ENCODE results near the gene VOPP1.
"Not testable (repeated sequence)": the region's sequence is repeated elsewhere in the genome, so short reads cannot be mapped to it uniquely, and the experiment has no call there.

Gene VOPP1

DNA sequence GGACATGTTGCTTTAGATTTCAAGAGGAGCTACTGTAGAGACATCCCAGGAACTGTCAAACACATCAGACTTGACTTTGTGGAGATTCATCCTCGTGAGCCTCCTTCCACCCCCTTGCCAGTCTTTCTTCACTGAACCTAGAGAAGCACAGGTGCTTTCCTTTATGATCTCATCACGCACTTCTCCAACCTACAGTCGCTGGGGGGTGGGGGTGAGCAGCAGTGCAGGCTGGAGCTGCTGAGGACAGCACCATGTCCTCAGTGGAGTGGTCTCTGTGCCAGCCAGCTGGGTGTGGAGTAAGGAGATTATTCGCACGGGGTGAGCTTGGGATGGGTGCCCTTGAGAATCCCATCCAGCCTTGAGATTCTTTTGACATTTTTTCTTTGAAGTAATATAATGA, 88.1 kb downstream of the VOPP1 start:
- no peak for DNase-seq

DNA sequence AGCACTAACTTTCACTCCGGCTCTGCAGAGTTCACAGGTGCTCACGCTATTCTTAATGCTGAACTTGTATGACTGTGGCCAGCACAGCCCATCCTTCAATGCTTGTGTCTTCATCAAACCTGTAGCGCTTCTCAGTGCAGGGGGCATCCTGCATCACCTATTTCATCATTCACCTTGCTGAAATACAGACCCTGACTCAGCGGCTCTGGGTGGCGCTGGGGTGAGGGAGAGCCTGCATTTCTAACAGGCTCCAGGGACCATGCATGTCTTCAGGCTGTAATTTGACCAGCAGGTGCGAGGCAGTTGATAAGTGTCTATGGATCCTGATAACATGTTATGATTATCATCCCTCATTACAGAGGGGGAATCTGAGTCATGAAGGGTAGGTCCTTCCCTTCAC, 89.3 kb downstream of the VOPP1 start:
- no peak for DNase-seq

DNA sequence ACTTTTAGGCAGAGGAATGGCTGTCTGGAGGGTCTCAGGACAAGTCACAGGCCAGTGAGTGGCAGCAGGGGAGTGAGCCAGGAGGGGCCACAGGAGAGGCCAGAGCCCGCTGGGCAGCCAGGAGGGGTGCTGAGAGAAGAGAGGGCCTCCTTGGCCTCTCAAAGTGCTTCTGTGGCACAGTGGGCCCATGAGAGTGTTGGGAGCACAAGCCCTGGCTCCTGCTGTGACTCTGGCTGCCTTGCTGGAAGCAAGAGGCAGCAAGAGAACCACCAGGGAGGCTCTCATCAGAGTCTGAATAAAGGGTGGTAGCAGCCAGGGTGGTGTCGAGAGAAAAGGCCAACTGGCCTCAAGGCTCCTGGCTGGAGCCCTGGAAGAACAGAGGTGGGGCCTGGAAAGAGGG, 91.1 kb downstream of the VOPP1 start:
- no peak for DNase-seq

DNA sequence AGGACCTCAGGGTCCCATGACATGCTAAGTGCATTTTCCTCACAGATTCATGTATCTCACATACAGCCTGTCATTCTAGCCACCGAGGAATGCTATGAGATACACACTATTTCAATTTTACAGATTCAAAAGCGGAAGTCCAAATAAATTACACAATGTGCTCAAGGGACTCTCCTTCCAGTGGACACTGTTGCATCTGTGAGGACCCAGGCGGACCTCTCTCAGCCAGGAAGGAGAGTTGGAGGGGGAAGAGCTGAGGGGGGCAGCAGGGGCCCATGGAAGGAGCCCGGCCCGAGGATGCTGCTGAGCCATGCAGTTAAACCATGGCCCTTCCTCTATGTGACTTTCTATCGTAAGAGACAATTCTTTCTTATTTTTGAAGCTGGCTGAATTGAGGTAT, 93.6 kb downstream of the VOPP1 start:
- no peak for DNase-seq

DNA sequence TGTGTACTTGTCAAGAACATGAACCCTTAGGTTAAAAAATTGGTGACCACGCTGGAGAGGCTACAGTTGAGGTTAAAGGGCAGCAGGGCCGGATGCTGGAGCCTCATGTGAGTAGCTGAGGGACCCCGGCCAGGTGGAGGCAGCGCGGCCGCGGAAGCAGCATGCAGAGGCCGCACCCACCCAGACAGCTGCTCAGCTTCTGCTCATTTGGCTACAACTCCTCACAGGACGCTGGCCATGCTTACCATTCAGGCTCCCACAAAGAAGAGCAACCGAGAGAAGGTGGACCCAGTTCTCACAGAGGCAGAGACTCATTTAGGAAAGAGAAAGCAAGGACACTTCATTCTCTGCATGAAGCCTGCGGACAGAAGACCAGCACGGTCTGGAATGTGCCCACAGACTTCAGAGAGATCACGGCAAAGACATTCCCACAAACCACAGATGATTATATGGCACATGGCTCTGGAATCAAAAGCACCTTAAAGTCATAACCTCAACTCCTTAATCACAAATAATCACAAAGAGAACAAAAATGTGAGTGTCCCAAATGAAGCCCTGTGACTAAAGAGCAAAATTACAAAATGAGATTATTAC, 94.4 kb downstream of the VOPP1 start:
- no peak for DNase-seq

DNA sequence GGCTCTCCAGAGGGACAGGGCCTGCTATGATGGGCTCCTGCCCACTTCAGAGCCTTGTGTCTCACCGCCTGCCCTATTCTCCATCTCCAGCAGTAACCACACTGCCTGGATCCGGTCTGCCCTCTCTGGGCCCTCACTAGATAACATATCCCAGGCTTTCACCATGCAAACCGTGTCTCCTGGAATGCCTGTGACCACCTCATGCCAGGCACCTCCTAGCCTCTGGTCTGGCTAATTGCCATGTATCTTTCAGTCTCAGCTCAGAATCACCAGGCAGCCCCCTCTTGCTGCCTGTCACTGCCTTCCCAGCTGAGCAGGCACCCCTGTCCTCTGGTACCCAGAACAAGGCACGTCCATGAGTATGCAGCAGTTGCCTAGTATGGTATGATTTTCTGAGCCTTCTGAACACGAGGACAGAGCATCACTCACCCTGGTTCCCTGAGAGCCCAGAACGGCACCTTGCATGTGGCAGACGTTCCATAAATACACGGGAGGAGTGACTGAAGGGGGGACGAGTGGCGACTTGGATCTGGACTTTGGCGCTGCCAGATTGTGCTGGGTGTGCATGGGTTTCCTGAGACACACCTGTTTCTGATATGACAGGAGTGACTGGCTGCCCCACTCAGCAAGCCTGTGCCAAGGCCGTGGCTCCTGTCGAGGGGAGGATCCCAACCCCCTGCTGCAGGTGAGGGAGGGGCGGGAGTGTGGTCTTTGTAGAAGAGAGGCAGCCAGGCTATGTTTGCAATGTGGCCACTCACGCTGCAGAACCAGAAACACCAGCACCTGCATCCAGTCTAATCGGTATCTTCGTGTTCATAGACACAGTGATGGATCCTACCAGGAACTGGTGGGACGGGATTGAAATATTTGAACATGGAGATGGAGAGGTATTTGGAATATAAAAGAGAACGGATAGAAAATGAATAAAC, 95.2 kb downstream of the VOPP1 start:
- DNase-seq: no peak

DNA sequence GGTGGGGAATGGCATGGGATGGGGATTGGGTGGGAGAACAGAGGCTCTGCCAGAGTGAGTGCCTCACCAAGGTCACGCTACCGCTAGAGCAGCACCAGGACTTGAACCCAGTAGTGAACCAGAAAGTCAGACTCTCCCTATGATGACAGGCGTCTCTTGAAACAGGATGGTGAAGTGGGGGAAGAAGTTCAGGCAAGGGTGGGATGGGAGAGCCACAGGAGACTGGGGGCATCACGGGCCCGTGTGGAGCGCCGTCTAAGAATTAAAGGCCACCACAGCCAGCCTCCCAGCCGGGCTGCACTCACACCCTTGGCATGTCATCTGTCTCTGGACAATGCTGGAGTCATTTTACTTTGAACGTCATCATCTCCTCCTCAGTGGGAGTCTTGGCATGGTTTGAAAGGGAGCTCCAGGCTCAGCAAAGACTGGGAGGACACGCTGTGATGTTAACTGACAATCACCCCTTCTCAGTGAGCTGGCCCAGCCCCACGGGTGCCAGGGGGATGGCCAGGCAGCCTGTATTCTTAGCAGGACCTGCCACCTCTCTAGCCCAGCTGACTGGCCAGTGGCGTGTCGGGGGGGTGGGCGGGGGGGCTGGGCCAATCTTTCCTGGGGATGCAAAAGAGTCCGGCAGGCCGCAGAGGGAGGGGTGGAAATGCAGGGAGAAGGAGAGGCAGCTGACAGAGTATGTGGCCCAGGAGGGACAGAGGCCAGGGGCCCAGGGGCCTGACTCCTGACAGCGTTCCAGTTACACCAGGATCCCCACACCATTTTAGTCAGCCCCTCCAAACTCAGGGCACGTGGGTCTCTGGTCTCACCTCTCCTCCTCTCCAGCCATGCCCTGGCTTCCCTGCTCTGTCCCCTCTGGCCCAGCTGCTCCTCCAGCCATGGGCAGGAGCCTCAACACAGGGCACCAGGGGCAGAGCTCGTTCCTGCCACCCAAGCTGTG, 96.2 kb downstream of the VOPP1 start:
- no peak for DNase-seq

DNA sequence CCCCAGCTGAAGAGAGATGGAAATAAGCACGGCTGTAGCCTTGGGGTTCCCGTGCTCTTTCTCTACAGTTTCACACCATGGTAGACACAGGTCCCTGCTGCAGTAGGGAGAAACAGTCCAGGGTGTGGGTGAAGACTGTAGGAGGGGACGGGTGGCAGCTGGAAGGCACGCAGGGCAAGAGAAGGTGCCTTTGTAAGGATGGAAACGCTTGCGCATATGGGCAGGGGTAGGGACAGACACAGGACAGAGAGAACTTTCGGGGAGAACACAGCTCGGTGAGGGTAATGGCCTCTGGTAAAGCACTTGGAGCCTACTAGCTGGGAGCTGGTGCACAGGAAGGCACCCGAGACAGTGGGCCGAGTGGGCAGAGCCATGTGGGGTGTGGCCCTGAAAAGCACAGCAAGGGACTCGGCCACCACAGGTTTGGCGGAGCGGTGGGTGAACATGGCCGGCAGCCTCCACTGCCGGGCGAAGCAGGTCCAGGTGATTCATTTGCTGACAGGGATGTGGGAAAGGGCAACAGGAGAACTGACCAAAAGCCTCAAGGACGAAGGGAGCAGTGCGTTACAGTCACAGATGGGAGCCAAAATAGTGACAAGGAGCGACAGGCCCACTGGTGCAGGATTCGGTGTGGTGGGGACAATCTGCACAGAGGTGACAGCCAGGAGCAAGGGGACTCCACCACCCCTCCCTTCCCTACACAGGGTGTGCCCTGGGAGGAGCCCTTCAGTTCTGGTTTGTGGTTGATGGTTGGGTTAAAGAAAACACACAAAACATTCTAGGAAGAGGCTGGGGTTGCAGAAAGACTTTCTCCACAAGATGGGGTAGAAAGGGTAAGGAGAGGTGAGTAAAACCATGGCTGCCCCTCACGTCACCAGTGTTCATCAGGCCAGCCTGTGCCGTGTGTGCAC, 97.1 kb downstream of the VOPP1 start:
- DNase-seq: peak in 1 of 2 donors; percentile 50

DNA sequence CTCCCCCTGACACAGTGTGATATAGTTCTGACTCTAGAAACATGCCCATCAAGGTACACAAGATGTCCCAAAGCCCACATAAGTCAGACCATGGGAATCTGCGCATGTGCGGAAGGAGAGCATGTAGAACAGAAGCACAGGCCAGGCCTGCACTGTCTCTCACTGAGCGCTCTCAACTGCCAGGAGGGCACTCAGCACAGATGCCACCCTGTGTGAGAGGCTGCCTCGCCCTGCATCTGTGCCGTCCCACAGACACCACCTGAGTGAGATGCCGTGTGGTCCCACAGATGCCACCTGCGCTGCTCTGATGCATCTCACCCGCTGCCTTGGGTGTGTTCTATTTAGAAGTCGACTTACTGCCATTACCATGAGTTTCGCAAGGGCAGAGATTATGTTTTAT, 98.4 kb downstream of the VOPP1 start:
- DNase-seq: no peak

DNA sequence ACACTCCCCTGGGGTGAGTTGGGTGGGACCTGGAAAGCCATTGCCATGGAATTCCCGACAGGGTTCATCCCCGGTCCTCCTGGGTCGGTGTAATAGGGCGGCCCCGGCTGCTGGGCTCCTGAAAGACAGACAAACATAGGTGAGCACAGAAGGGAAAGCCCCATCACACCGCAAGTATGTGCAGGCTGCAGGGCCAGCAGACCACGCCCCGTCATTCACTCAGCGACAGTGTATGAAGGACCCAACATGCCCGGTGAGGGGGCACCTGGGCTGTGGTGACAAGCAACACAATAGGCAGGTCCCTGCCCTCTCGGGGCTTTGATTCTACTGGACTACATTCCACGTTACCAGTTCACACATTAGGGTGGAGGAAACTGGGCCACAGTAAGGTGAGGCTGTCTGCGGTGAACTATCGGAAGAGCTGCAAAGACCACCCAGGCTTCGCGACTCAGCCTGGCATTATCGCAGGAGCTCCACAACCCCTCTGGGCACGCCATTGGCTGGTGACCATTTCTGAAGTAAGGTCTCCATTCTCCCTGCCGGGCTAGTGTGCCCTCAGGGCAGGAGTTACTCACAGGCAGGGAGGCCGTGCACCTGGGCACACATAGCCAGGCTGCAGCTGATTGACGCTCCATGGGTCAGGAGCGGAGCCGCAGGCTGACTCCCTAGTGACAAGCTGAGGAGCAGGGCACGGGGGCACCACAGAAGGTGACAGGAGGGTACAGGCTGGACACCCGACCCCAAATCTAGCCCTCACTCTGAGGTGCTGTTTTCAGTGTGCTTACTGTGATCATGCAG, 99.2 kb downstream of the VOPP1 start:
- no peak for DNase-seq

DNA sequence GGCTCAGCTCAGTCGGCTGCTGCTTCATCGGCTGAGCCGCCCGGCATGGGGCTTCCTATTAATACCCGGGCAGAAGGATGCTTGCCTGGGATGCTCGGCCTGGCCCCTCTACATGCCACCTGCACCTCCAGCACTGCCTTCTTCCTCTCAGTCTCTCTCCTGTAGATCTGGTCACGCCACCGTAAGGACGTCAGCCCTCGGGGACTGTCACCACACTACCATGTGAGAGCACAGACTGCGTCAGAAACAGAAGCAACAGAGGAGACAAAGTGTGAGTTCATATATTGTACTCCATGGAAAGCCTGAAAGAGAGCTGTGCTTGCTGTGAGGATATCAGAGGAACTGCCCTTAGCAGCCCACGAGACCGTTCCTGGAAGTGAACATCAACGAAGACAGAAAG, 99.9 kb downstream of the VOPP1 start:
- not testable (repeated sequence) for DNase-seq

DNA sequence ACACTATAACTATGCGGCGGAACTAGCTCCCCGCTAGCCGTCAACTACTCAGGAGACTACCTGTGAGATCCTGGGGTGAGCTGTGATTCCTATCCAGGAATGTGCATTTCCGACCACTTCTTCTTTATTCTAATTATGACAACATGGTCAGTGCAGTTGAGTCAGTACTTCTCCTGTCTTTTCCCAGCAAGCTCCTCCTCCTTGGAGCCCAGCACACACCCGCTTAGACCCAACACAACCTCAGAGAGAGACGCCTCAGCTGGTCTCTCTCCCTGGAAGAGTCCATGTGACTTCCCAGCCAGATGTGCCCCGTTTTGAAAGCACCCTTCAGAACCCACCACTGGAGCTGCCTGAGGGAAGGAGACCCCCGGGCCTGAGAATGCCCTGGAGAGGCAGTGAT, 100.7 kb downstream of the VOPP1 start:
- DNase-seq: not testable (repeated sequence)

DNA sequence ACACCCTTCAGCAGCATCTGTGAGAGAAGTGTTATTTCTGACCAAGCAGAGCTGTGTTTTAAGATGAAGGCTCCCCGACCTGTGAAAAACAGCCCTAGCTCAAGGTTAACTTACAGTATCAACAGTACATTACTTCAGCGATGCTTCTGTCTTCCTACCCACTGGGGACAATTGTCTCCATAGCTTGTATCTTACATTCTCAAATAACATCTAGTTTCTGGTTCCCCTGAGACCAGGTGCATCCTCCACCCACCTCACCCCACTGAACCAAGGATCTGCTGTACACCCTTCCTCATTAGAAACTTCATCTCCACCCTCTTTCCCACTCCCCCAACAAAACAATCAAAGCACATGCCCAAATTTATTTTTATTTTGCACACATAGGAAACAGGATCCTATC, 102.0 kb downstream of the VOPP1 start:
- DNase-seq: no peak

DNA sequence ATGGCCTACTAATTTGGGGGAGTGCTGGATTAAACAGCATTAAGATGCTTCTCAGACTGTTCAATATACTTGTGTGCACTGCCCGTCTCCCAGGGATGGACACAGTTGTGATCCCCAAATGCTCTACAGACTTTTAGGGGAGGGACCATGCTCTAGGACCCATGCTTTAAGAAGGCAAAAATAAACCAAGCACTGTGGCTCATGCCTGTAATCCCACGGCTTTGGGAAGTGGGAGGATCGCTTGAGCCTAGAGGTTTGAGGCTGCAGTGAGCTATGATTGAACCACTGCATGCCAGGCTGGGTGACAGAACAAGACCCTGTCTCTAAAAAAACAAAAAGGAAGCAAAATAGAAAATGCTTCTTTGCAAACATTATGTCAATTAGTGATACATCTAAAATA, 102.6 kb downstream of the VOPP1 start:
- no peak for DNase-seq

DNA sequence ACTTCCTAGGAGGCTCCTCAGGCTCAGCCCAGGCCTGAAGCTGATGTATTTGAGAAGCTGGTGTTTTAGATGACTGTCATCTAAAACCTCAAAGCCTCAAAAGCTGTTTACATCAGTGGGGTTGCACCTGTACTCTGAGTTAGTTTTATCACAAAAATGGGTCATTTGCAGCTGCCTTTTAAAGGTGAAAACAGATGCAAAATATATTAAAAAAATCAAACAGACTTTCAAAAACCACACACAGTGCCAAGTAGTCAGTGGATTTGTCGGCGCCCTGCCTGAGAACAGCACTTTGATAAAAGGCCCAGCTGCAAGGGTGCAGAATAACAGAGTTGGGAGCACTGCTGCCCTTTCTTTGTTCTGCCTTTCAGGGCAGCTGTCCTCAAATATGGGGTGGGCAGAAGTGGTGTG, 103.0 kb downstream of the VOPP1 start:
- DNase-seq: peak in 1 of 2 donors; percentile 58

DNA sequence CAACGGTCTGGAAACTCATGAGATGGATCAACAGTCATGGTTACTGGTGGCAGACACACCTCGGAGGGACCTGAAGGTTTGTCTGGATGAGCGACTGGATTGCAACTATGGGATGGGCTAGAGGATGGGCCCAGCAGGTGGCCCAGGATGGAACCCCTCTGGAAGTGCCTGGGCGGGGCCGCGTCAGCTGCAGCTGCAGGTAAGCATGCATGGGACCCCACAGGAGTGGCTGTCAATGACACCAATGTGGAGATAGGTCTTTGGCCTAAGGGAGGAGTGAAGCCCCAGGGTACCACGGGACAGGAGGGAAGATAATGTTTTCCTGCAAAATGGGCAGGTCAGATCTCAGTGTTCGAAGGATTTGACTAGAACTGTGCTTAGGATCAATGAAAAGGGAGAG, 103.8 kb downstream of the VOPP1 start:
- DNase-seq: no peak

DNA sequence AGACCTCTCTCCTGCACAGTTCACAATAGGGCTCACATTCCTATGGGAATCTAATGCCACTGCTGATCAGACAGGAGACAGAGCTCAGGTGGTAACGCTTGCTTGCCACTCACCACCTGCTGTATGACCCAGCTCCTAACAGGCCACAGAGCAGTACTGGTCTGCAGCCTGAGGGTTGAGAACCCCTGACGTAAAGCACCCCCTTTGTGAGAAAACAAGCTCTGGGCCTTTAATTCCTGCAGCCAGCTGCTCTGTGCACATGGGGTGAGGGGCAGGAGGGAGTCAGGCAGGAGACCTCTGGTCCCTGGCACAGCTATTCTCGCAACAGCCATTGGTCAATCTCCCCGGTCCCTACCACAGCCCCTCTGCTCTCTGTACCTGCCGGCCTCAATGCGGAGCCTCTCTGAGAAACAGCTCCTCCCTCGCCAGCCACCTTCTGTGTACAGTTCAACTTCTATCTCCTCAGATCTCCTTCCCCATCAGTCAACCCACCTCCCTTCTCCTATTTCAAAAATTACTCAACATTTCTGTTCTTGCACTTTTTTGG, 105.2 kb downstream of the VOPP1 start:
- DNase-seq: no peak

DNA sequence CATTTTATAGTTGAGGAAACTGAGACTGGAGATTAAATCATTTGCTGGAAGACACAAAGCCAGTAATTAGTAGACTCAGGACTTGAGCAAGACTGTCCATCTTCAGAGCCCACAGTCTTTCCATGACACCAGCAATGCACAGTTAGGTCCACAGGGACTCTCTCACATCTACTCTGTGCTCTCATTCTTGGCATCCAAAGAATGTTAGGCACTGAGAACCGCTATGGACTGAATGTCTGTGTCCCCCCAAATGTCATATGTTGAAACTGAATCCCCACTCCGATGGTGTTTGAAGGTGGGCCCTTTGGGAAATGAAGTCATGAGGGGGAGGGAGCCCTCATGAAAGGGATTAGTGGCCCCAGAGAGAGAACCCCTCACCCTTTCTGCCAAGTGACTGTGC, 106.6 kb downstream of the VOPP1 start:
- no peak for DNase-seq

DNA sequence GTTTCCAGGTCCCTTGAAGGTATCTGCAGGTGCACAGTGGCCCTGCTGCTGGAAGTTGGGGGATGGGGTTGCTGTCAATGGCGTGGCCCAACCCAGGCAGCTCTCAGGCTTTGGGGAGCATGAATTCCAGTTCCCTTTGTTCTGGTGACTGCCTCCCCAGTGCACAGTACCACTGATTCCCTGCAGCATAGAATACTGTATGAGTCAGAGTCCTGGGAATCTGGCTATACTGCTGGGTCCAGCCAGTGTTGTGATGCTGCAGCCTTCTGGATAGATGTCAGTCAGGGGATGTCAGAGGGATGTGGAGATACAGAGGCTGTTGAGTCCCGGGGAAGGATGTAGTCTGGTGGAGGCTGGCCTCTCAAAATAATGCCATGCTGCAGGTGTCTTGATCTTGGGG, 107.9 kb downstream of the VOPP1 start:
- no peak for DNase-seq

DNA sequence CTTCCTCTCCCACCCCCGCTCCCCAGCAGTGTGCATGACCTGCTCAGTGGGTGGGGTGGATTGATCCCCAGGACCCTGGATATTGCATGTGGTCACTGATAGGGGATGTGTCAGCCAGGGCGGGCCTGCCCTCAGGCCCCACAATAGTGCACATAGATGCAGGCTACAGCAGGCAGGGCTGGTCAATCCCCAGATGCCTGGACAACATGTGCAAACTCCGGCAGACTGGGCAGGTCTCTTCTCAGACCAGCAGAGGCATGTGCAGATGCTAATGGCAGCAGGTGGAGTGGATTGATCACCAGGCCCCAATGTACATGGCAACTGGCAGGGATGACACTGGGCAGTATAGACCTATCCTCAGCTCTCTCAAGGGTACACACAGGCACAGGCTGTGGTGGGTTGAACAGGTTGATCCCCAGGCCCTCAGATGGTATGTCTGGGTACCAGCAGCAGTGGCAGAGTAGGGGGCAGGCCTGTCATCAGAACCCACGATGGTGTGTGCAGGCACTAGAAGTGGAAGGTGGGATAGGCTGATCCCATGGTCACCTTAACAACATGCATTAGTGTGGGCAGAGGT, 108.5 kb downstream of the VOPP1 start:
- no peak for DNase-seq

DNA sequence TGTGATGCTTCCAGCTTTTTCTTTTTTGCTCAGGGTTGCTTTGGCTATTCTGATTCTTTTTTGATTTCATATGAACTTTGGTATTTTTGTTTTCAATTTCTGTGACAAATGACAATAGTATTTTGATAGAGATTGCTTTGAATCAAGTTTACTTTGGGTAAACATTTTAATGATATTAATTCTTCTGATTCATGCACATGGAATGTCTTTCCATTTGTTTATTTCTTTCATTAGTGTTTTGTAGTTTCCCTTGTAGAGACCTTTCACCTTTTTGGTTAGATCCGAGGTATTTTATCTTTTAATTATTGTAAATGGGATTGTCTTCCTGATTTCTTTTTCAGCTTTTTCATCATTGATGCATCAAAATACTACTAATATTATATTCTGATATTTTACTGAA, 114.0 kb downstream of the VOPP1 start:
- DNase-seq: no peak
